Measurements from ENCODE around the gene HJV. TPM values are rescaled to one million over a fixed set of nuclear protein-coding genes. Genes with fewer than 3 reads are reported as not detected.
A peak's percentile ranks its signal among the peaks of the same experiment; 100 is the strongest.

The HJV gene
- total and polyA plus RNA-seq, 2 of the 8 experiments (the other 6 are each of a cell fraction or from before 2014, with no cell fraction given) = 0.32 to 0.70 TPM

GRCh38 chr1:145977486-145978470 is 43.8 kb downstream of the HJV start:
- Histone ChIP-seq H3K27me3 (replicated peaks in 1 of 4; ENCODE audit: control insufficient read depth in 3 of 4, extremely low read depth in 1 of 4, insufficient read depth in 3 of 4, low read length in 3 of 4) (no peaks in the 10 kb centered on the region), H2AFZ (ENCODE audit: low read length) (0 out of 2 replicates have a peak overlapping the region, but pooled peaks have one; percentile 8), H3K9ac (replicated peaks in 1 of 4; ENCODE audit: extremely low read depth in 1 of 4, low read depth in 3 of 4, low read length in 3 of 4) (no peak overlapping the region), H3K23me2 (ENCODE audit: low read depth, low read length) (peaks cover 3% of the 10 kb centered on the region; the same call in 1 of the 2 replicates), H3K79me1 (ENCODE audit: low read depth, low read length) (no peaks in the 10 kb centered on the region), H2BK15ac (ENCODE audit: low read length) (peak overlapping the region; percentile 47; the same call in 1 of the 2 replicates), H3K4me2 (ENCODE audit: insufficient read depth in 1 of 2, low read depth in 2 of 2, low read length in 2 of 2) (peak overlapping the region in 1 of 2 experiments; percentile 62), H4K20me1 (replicated peaks in 1 of 2; ENCODE audit: control insufficient read depth in 1 of 2, insufficient read depth in 2 of 2, low read length in 2 of 2) (no peaks in the 10 kb centered on the region), H3K14ac (ENCODE audit: insufficient read length) (no peak overlapping the region), H2AK5ac (ENCODE audit: low read depth, low read length) (no peak overlapping the region), H2BK20ac (ENCODE audit: low read length) (peak overlapping the region; percentile 84; the same call in 1 of the 2 replicates), H4K91ac (replicated peaks; ENCODE audit: insufficient read length, low read length) (peak overlapping the region; percentile 26), H2BK120ac (replicated peaks; ENCODE audit: low read depth, low read length) (no peak overlapping the region), H3K79me2 (ENCODE audit: control insufficient read depth in 1 of 2, insufficient read depth in 2 of 2, low read length in 2 of 2) (no peaks in the 10 kb centered on the region), H3K27ac (ENCODE audit: low read depth, low read length) (no peak overlapping the region), H4K5ac (ENCODE audit: insufficient read length, low read depth, low read length) (no peak overlapping the region), H3K56ac (replicated peaks; ENCODE audit: insufficient read length, low read depth, low read length) (no peak overlapping the region), H3K9me3 (ENCODE audit: insufficient read depth in 2 of 2, low read depth in 1 of 2, low read length in 1 of 2) (no peaks in the 10 kb centered on the region), H2BK12ac (ENCODE audit: low read depth, low read length) (peak overlapping the region; percentile 20; the same call in 1 of the 2 replicates), H3K4ac (replicated peaks; ENCODE audit: insufficient read length, low read depth, low read length) (no peak overlapping the region), H3K18ac (ENCODE audit: extremely low read depth, low read length) (peak overlapping the region; percentile 53; the same call in 1 of the 2 replicates), H3K4me1 (replicated peaks in 1 of 4; ENCODE audit: control insufficient read depth in 3 of 4, insufficient read depth in 4 of 4, low read length in 3 of 4) (peaks cover 4 to 18% (median 13%) of the 10 kb centered on the region in 4 experiments; a peak in 5 of 7 replicates), H3K23ac (ENCODE audit: insufficient read length) (no peak overlapping the region), H4K8ac (ENCODE audit: extremely low read depth, insufficient read depth, low read length) (no peak overlapping the region), H3K4me3 (ENCODE audit: extremely low read depth in 1 of 4, insufficient read depth in 2 of 4, low read depth in 3 of 4, low read length in 4 of 4) (peak overlapping the region in 1 of 4 experiments; percentile 41; a peak in 1 of 8 replicates), H2BK5ac (ENCODE audit: low read depth, low read length) (peak overlapping the region; percentile 12; the same call in 1 of the 2 replicates), H3K36me3 (ENCODE audit: control insufficient read depth in 2 of 4, insufficient read depth in 4 of 4, low read length in 3 of 4) (no peaks in the 10 kb centered on the region)
- 18% methylated on average over 9 of the region's 9 CpGs; no CpG with 5 or more reads in 1 of the 2 experiments for WGBS, 2 experiments (ENCODE audit: extremely low coverage in 1 of 2, insufficient coverage in 1 of 2, insufficient read length in 1 of 2, insufficient replicate concordance in 2 of 2, low coverage in 1 of 2, low lambda C conversion rate in 2 of 2, missing lambda C conversion rate in 1 of 2)
- ChIA-PET CTCF (ENCODE audit: partially characterized antibody) (interaction anchor here (0.6 to 8.7 kb wide), 28 partner anchors 9 to 268 kb away, joined by 3 to 152 read pairs (median 6); partner anchors contain the start of genes ANKRD34A, HJV, NUDT17 and PIAS3), POLR2A (ENCODE audit: partially characterized antibody) (interaction anchor here (0.6 to 13.7 kb wide), 18 partner anchors 9 to 74 kb away, joined by 3 to 218 read pairs (median 4); partner anchors contain the start of genes ANKRD34A, POLR3GL, RBM8A and TXNIP)
- DNase-seq (ENCODE audit: low read depth in 1 of 2, low spot score in 2 of 2) (peak in 1 of 2 experiments; percentile 73), FAIRE-seq (peak; percentile 89)
- TF ChIP-seq GTF2F1 (IDR thresholded peaks at IDR 0.05; ENCODE audit: borderline replicate concordance, low read depth, low read length) = no peak
- TF ChIP-seq ATF3 (IDR thresholded peaks at IDR 0.05; ENCODE audit: insufficient read depth, low read depth, low read length) = no peak
- TF ChIP-seq HDAC6 (IDR thresholded peaks at IDR 0.05; ENCODE audit: low read depth, low read length) = no peak
- TF ChIP-seq TAF7 (optimal IDR thresholded peaks at IDR 0.05; ENCODE audit: borderline replicate concordance, low read depth, low read length) = peak; percentile 21
- TF ChIP-seq POLR2AphosphoS5 (IDR thresholded peaks at IDR 0.05; ENCODE audit: low read depth, low read length) = no peak
- TF ChIP-seq MAX (IDR thresholded peaks at IDR 0.05) = peak; percentile 31; the same call in 1 of the 2 replicates
